ENCODE data around the gene KANK2. TPM values are rescaled to one million over a fixed set of nuclear protein-coding genes. Genes with fewer than 3 reads are reported as not detected.

KANK2 gene
- total RNA-seq, 4 donors from 2014 or later, result 177 to 241 (median 222) TPM

- Histone ChIP-seq H3K36me3 (peaks cover 14 to 18% of the 10 kb centered on the region in 2 donors), H3K27me3 (no peaks in the 10 kb centered on the region), H3K4me1 (peaks cover 27 to 47% of the 10 kb centered on the region in 2 donors), H3K4me3 (replicated peaks in 1 of 3) (peak overlapping the region; percentile 55 to 89 (median 83)), H3K9me3 (no peaks in the 10 kb centered on the region), H3K27ac (peak overlapping the region; percentile 81 to 90 (median 85))
- no peak for TF ChIP-seq POLR2A (IDR thresholded peaks at IDR 0.05)
- no peak for TF ChIP-seq CTCF (IDR thresholded peaks at IDR 0.05)
- 14 to 18% methylated on average over 41 to 45 of the region's 47 CpGs for WGBS, 2 donors
- intact Hi-C loops (cut with DNase I), result no loop called here
- peak; percentile 38 to 42 for DNase-seq
Measured at GRCh38 chr19:11196406-11197287, 698 bp downstream of the KANK2 start.

- peaks cover 27 to 57% of the 10 kb centered on the region in 2 donors for H3K4me1 ChIP-seq
- no peak overlapping the region for H3K4me3 ChIP-seq (replicated peaks in 1 of 3)
- H3K36me3 ChIP-seq, result peaks cover 14 to 18% of the 10 kb centered on the region in 2 donors
- DNase-seq, result no peak
- intact Hi-C loops (cut with DNase I), result no loop called here
- H3K27me3 ChIP-seq, result no peaks in the 10 kb centered on the region
- H3K27ac ChIP-seq, result peak overlapping the region; percentile 60 to 90 (median 85)
- TF ChIP-seq POLR2A (IDR thresholded peaks at IDR 0.05) (no peak), CTCF (IDR thresholded peaks at IDR 0.05) (no peak)
- H3K9me3 ChIP-seq, result no peaks in the 10 kb centered on the region
- 74 to 80% methylated on average over 12 of the region's 12 CpGs for WGBS, 2 donors
Measured at GRCh38 chr19:11195681-11196080, 1.7 kb downstream of the KANK2 start.

GRCh38 chr19:11194656-11195558, 2.4 kb downstream of the KANK2 start:
- Histone ChIP-seq H3K9me3 (no peaks in the 10 kb centered on the region), H3K4me1 (peaks cover 33 to 64% of the 10 kb centered on the region in 2 donors), H3K36me3 (peaks cover 14 to 18% of the 10 kb centered on the region in 2 donors), H3K27me3 (no peaks in the 10 kb centered on the region), H3K27ac (peak overlapping the region; percentile 60 to 90 (median 78)), H3K4me3 (replicated peaks in 1 of 3) (peak overlapping the region in 1 of 3 donors; percentile 2)
- WGBS, 2 donors, result 51 to 63% methylated on average over 15 of the region's 20 CpGs
- no peak for DNase-seq
- no peak for TF ChIP-seq POLR2A (IDR thresholded peaks at IDR 0.05)
- TF ChIP-seq CTCF (IDR thresholded peaks at IDR 0.05), result no peak
- intact Hi-C loops (cut with DNase I), result no loop called here

GRCh38 chr19:11194173-11194572, 3.2 kb downstream of the KANK2 start:
- peaks cover 37 to 70% of the 10 kb centered on the region in 2 donors for H3K4me1 ChIP-seq

More at GRCh38 chr19:11194173-11194572, 3.2 kb downstream of the KANK2 start:
- Histone ChIP-seq H3K27me3 (no peaks in the 10 kb centered on the region), H3K4me3 (replicated peaks in 1 of 3) (no peak overlapping the region), H3K27ac (peak overlapping the region; percentile 39 to 90 (median 78)), H3K36me3 (peaks cover 14 to 18% of the 10 kb centered on the region in 2 donors), H3K9me3 (no peaks in the 10 kb centered on the region)
- no peak for TF ChIP-seq POLR2A (IDR thresholded peaks at IDR 0.05)
- intact Hi-C loops (cut with DNase I), result no loop called here
- no peak for DNase-seq
- 76 to 91% methylated on average over 6 to 8 of the region's 8 CpGs for WGBS, 2 donors

All from thyroid gland (tissue), 4 donors.